HUES48 (cell line): ENCODE measurements around the gene KCTD7.
"Not testable (repeated sequence)": the region's sequence is repeated elsewhere in the genome, so short reads cannot be mapped to it uniquely, and the experiment has no call there.

Source experiments
- H3K27ac ChIP-seq: one replicate; pipeline ENCODE4 v1.7.0; 2013; ENCODE audit warnings: low read depth, low read length, inconsistent platforms
- H3K27me3 ChIP-seq: 2 replicates; pipeline ENCODE4 v1.6.1; 2013; ENCODE audit warnings: mild to moderate bottlenecking, low read length; ENCODE audit not compliant: control insufficient read depth, insufficient read depth
- H3K36me3 ChIP-seq: 2 replicates; pipeline ENCODE4 v1.6.1; 2013; ENCODE audit warnings: low read length; ENCODE audit not compliant: control insufficient read depth, insufficient read depth
- H3K4me1 ChIP-seq: 2 replicates; pipeline ENCODE4 v1.6.1; 2013; ENCODE audit warnings: mild to moderate bottlenecking, low read length; ENCODE audit not compliant: control insufficient read depth, insufficient read depth
- H3K4me3 ChIP-seq: 2 replicates; pipeline ENCODE4 v1.5.1; 2013; ENCODE audit warnings: mild to moderate bottlenecking, low read depth, low read length
- H3K9ac ChIP-seq: 2 replicates; pipeline ENCODE4 v1.6.1; 2013; ENCODE audit warnings: mild to moderate bottlenecking, low read depth, low read length, moderate library complexity
- H3K9me3 ChIP-seq: 2 replicates; pipeline ENCODE4 v1.6.1; 2013; ENCODE audit warnings: low read length; ENCODE audit not compliant: control insufficient read depth, insufficient read depth

Gene KCTD7

GRCh38 chr7:66619341-66619948, 9.2 kb upstream of the KCTD7 start:
- Histone ChIP-seq H3K9ac (peak overlapping the region; percentile 66), H3K27ac (peak overlapping the region; percentile 95), H3K4me1 (peaks cover 15% of the 10 kb centered on the region), H3K4me3 (peak overlapping the region; percentile 41)
- H3K27me3 ChIP-seq, H3K36me3 ChIP-seq, H3K9me3 ChIP-seq: not testable (repeated sequence)

GRCh38 chr7:66626331-66626934, 2.2 kb upstream of the KCTD7 start:
- Histone ChIP-seq H3K27ac (no peak overlapping the region), H3K9me3 (no peaks in the 10 kb centered on the region), H3K4me3 (no peak overlapping the region), H3K27me3 (no peaks in the 10 kb centered on the region), H3K9ac (no peak overlapping the region), H3K4me1 (0 out of 2 replicates have a peak, but pooled peaks cover 5% of the 10 kb centered on the region), H3K36me3 (no peaks in the 10 kb centered on the region)

GRCh38 chr7:66627151-66627681, 1.5 kb upstream of the KCTD7 start:
- no peaks in the 10 kb centered on the region for H3K36me3 ChIP-seq
- no peak overlapping the region for H3K9ac ChIP-seq
- H3K27ac ChIP-seq = no peak overlapping the region
- H3K4me3 ChIP-seq = no peak overlapping the region
- H3K4me1 ChIP-seq = 0 out of 2 replicates have a peak, but pooled peaks cover 5% of the 10 kb centered on the region
- no peaks in the 10 kb centered on the region for H3K9me3 ChIP-seq
- no peaks in the 10 kb centered on the region for H3K27me3 ChIP-seq

GRCh38 chr7:66627881-66628360, 760 bp upstream of the KCTD7 start:
- H3K9me3 ChIP-seq = no peaks in the 10 kb centered on the region
- H3K4me1 ChIP-seq = 0 out of 2 replicates have a peak, but pooled peaks cover 5% of the 10 kb centered on the region
- peak overlapping the region; percentile 78 for H3K9ac ChIP-seq
- H3K36me3 ChIP-seq = no peaks in the 10 kb centered on the region
- H3K27me3 ChIP-seq = no peaks in the 10 kb centered on the region
- peak overlapping the region; percentile 99 for H3K4me3 ChIP-seq
- H3K27ac ChIP-seq = peak overlapping the region; percentile 95

DNA sequence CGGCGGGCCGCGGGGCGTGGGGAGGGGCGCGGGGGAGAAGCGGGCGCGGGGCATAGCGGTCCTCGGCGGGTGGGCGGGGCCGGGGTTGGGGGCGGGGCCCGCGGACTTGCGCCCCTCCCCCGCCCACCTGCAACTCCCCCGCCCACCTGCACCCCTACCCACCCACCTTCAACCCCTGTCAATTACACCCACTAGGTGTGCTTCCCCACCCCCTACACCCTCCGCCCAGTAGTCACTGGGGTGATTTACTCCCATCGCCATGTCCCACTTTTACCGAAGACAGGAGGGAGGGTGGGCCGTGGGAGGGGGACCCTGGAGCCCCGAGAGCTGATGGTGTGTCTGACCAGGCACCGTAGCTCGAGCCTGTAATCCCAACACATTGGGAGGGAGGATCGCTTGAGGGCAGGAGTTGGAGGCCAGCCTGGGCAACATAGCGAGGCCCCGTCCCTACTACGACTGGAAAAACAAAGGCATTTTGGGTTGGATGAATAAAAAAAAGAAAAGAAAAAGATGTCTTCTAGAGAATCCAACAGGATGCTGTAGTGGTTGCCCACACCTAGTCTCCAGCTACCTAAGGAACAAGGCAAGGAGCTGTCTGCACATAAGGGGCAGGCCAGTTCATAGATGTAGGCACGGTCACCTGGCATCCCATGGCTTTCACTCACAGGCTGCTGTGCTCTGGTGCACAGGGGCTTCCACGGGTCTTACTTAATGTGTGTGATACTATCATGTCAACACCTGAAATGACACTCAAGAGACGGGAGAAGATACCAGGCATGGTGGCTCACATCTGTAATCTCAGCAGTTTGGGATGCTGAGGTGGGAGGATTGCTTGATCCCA, 761 bp downstream of the KCTD7 start:
- peak overlapping the region; percentile 90 for H3K27ac ChIP-seq
- peak overlapping the region; percentile 47; the same call in 1 of the 2 replicates for H3K9ac ChIP-seq
- no peaks in the 10 kb centered on the region for H3K27me3 ChIP-seq
- H3K9me3 ChIP-seq = no peaks in the 10 kb centered on the region
- H3K4me3 ChIP-seq = peak overlapping the region; percentile 79
- H3K4me1 ChIP-seq = 0 out of 2 replicates have a peak, but pooled peaks cover 5% of the 10 kb centered on the region
- H3K36me3 ChIP-seq = peaks cover 8% of the 10 kb centered on the region

DNA sequence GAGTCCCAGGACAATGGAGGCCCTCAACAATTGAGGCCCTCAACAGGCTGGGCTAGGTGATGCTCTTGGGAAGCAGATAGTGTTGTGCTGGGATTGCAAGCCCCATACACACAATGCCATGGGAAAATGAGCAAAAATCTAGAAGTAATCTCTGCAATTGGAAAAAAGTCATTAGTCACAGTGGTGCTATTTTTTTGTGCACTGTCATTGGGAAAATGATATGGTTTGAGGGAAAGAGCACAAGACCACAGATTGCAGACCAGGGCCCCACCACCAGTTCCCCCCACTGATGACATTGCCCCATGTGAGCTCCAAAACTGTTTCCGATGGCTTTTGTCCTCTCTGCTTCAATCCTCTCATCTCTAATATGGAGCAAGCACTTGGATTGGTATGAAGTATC, 1.9 kb downstream of the KCTD7 start:
- Histone ChIP-seq H3K9ac (no peak overlapping the region), H3K4me1 (0 out of 2 replicates have a peak, but pooled peaks cover 5% of the 10 kb centered on the region), H3K4me3 (no peak overlapping the region), H3K36me3 (peaks cover 16% of the 10 kb centered on the region), H3K9me3 (no peaks in the 10 kb centered on the region), H3K27me3 (no peaks in the 10 kb centered on the region), H3K27ac (no peak overlapping the region)

GRCh38 chr7:66631471-66631870, 2.8 kb downstream of the KCTD7 start:
- no peak overlapping the region for H3K27ac ChIP-seq
- 0 out of 2 replicates have a peak, but pooled peaks cover 5% of the 10 kb centered on the region for H3K4me1 ChIP-seq
- H3K27me3 ChIP-seq = no peaks in the 10 kb centered on the region
- H3K9ac ChIP-seq = no peak overlapping the region
- no peak overlapping the region for H3K4me3 ChIP-seq
- peaks cover 19% of the 10 kb centered on the region for H3K36me3 ChIP-seq
- H3K9me3 ChIP-seq = no peaks in the 10 kb centered on the region

DNA sequence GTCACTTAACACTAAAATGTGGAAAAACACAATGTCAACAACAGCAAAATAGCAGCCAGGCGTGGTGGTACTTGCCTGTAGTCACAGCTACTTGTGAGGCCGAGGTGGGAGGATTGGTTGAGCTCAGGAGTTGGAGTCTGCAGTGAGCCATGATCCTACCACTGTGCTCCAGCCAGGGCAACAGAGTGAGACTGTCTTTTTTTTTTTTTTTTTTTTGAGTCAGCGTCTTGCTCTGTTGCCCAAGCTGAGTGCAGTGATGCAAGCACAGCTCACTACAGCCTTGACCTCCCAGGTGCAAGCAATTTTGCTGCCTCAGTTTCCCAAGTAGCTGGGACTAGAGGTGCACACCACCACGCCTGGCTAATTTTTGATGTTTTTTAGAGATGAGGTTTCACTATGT, 6.1 kb downstream of the KCTD7 start:
- Histone ChIP-seq H3K27me3 (no peaks in the 10 kb centered on the region), H3K9me3 (no peaks in the 10 kb centered on the region), H3K27ac (no peak overlapping the region), H3K4me1 (0 out of 2 replicates have a peak, but pooled peaks cover under 1% of the 10 kb centered on the region), H3K9ac (no peak overlapping the region), H3K36me3 (peaks cover 40% of the 10 kb centered on the region), H3K4me3 (no peak overlapping the region)

- not testable (repeated sequence) for H3K4me1 ChIP-seq, H3K9ac ChIP-seq, H3K27me3 ChIP-seq, H3K27ac ChIP-seq, H3K9me3 ChIP-seq, H3K4me3 ChIP-seq
- H3K36me3 ChIP-seq = peaks cover 46% of the 10 kb centered on the region
These were observed 6.8 kb downstream of the KCTD7 start for GRCh38 chr7:66635322-66635981.

- not testable (repeated sequence) for H3K9me3 ChIP-seq, H3K4me3 ChIP-seq, H3K9ac ChIP-seq, H3K27me3 ChIP-seq, H3K27ac ChIP-seq, H3K4me1 ChIP-seq
- H3K36me3 ChIP-seq = peaks cover 52% of the 10 kb centered on the region
These were observed 7.4 kb downstream of the KCTD7 start for GRCh38 chr7:66635982-66636546.
